ENCODE results near the gene SCART1. TPM values are rescaled to one million over a fixed set of nuclear protein-coding genes. Genes with fewer than 3 reads are reported as not detected.

The SCART1 gene
- total RNA-seq, 2 donors from 2014 or later = 2.2 to 10.1 TPM

GRCh38 chr10:133461027-133461426, 7.3 kb downstream of the SCART1 start:
- Histone ChIP-seq H3K36me3 (no peaks in the 10 kb centered on the region), H3K9me3 (no peaks in the 10 kb centered on the region), H3K4me1 (replicated peaks) (no peaks in the 10 kb centered on the region), H3K27me3 (replicated peaks; ENCODE audit: insufficient read depth) (no peaks in the 10 kb centered on the region), H3K27ac (no peak overlapping the region), H3K4me3 (no peak overlapping the region)
- 95% methylated on average over 7 of the region's 7 CpGs for WGBS
- intact Hi-C loops (cut with DNase I) = no loop called here
- TF ChIP-seq, protein P1, sequence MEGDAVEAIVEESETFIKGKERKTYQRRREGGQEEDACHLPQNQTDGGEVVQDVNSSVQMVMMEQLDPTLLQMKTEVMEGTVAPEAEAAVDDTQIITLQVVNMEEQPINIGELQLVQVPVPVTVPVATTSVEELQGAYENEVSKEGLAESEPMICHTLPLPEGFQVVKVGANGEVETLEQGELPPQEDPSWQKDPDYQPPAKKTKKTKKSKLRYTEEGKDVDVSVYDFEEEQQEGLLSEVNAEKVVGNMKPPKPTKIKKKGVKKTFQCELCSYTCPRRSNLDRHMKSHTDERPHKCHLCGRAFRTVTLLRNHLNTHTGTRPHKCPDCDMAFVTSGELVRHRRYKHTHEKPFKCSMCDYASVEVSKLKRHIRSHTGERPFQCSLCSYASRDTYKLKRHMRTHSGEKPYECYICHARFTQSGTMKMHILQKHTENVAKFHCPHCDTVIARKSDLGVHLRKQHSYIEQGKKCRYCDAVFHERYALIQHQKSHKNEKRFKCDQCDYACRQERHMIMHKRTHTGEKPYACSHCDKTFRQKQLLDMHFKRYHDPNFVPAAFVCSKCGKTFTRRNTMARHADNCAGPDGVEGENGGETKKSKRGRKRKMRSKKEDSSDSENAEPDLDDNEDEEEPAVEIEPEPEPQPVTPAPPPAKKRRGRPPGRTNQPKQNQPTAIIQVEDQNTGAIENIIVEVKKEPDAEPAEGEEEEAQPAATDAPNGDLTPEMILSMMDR (IDR thresholded peaks at IDR 0.05) = no peak
- no peak for TF ChIP-seq POLR2AphosphoS5 (IDR thresholded peaks at IDR 0.05)
- no peak for TF ChIP-seq POLR2A (IDR thresholded peaks at IDR 0.05)
- no peak for DNase-seq (ENCODE audit: low spot score)

DNA sequence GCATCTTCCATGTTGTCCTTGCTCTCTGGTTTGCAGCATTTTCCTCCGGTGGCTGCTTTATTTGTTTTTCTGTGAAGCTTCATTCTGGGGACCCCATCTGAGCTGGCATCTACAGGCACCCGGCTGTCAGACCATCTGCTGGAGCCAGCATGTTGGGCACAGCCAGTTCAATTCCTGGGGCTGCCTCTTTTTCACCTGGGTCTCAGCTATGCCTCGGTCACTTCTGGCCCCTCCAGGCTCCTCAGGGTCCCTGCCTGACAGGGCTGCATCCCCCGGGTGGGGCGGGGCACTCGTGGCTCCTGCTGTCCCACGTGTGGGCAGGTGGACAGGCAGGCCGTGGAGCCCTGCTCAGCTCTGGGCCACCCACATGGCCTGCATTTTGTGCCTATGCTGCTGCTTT, 8.1 kb downstream of the SCART1 start:
- DNase-seq (ENCODE audit: low spot score) = no peak
- H3K36me3 ChIP-seq = no peaks in the 10 kb centered on the region

GRCh38 chr10:133462512-133463305, 9.0 kb downstream of the SCART1 start:
- no peak for DNase-seq (ENCODE audit: low spot score)
- intact Hi-C loops (cut with DNase I) = no loop called here
- no peak overlapping the region for H3K27ac ChIP-seq
- WGBS = 89% methylated on average over 10 of the region's 10 CpGs
- no peak overlapping the region for H3K4me3 ChIP-seq
- TF ChIP-seq, protein P1 (IDR thresholded peaks at IDR 0.05) = no peak
- TF ChIP-seq POLR2A (IDR thresholded peaks at IDR 0.05) (no peak), POLR2AphosphoS5 (IDR thresholded peaks at IDR 0.05) (no peak)
- H3K36me3 ChIP-seq = no peaks in the 10 kb centered on the region
- H3K9me3 ChIP-seq = no peaks in the 10 kb centered on the region
- H3K4me1 ChIP-seq (replicated peaks) = no peaks in the 10 kb centered on the region
- H3K27me3 ChIP-seq (replicated peaks; ENCODE audit: insufficient read depth) = no peaks in the 10 kb centered on the region

More for the DNA sequence above, 8.1 kb downstream of the SCART1 start:
- intact Hi-C loops (cut with DNase I) = no loop called here
- Histone ChIP-seq H3K4me3 (no peak overlapping the region), H3K4me1 (replicated peaks) (no peaks in the 10 kb centered on the region), H3K27ac (no peak overlapping the region), H3K27me3 (replicated peaks; ENCODE audit: insufficient read depth) (no peaks in the 10 kb centered on the region), H3K9me3 (no peaks in the 10 kb centered on the region)
- 72% methylated on average over 7 of the region's 8 CpGs for WGBS
- TF ChIP-seq, protein P1 (IDR thresholded peaks at IDR 0.05) = no peak
- TF ChIP-seq POLR2A (IDR thresholded peaks at IDR 0.05) (no peak), POLR2AphosphoS5 (IDR thresholded peaks at IDR 0.05) (no peak)

DNA sequence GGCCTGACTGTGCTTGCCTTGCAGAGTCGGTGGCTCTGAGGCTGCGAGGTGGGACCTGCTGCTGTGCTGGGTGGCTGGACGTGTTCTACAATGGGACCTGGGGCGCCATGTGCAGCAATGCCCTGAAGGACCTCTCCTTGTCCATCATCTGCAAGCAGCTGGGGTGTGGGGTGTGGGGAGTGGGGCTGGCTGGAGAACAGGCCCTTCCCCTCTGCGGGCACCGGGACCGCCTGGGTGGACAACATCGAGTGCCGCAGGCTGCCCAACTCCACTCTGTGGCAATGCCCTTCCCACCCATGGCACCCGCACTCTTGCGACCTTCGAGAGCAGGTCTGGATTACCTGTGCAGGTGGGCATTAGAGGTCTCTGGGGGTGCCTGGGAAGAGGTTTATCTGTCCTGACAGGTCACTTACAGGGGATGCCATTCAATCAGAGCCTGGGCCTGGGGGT, 10.9 kb downstream of the SCART1 start:
- Histone ChIP-seq H3K4me3 (no peak overlapping the region), H3K9me3 (no peaks in the 10 kb centered on the region), H3K27me3 (replicated peaks; ENCODE audit: insufficient read depth) (no peaks in the 10 kb centered on the region), H3K4me1 (replicated peaks) (no peaks in the 10 kb centered on the region), H3K27ac (no peak overlapping the region), H3K36me3 (no peaks in the 10 kb centered on the region)
- intact Hi-C loops (cut with DNase I) = no loop called here
- no peak for TF ChIP-seq POLR2AphosphoS5 (IDR thresholded peaks at IDR 0.05)
- TF ChIP-seq, protein P1 (IDR thresholded peaks at IDR 0.05) = no peak
- DNase-seq (ENCODE audit: low spot score) = no peak
- 98% methylated on average over 12 of the region's 12 CpGs for WGBS

Data from prostate gland (tissue), 2 donors.